K562 (cell line): ENCODE results near the gene DNAJC2. TPM values are rescaled to one million over a fixed set of nuclear protein-coding genes. Genes with fewer than 3 reads are reported as not detected.

Experiments used
- CBX1 ChIP-seq: sonication (generic); IDR thresholded peaks from 2 replicates; pipeline ENCODE4 v1.6.1; 2016; ENCODE audit warnings: antibody characterized with exemption, low read depth, mild to moderate bottlenecking
- FOXK1 ChIP-seq: sonication (generic); formaldehyde crosslinking; IDR thresholded peaks from 2 replicates; pipeline ENCODE4 v1.8.0; 2022; ENCODE audit warnings: missing genetic modification reagents, mild to moderate bottlenecking, borderline replicate concordance
- JUND ChIP-seq, 2 experiments: IDR thresholded peaks; 2 replicates in 1 of 2; 3 replicates in 1 of 2; pipeline ENCODE4 v1.6.1; 2011; ENCODE audit warnings: borderline replicate concordance in 2 of 2, low read depth in 2 of 2, low read length in 2 of 2, improper control_type of control experiment in 1 of 2, missing biosample characterization in 1 of 2, missing genetic modification characterization in 1 of 2, missing genetic modification reagents in 1 of 2
- KLF1 ChIP-seq: fragments of 450-650 bp; IDR thresholded peaks from 2 replicates; pipeline ENCODE4 v1.6.1; 2016; ENCODE audit warnings: missing genetic modification characterization, missing compliant biosample characterization
- RBM39 ChIP-seq: fragments of 200-400 bp; formaldehyde crosslinking; optimal IDR thresholded peaks from 2 replicates; pipeline ENCODE3; 2018; ENCODE audit warnings: low read depth, low read length
- SETDB1 ChIP-seq: IDR thresholded peaks from one replicate; pipeline ENCODE4 v1.6.1; 2012; ENCODE audit warnings: low read length, control low read depth, inconsistent platforms
- SMARCB1 ChIP-seq: IDR thresholded peaks from 2 replicates; pipeline ENCODE4 v1.6.1; 2011; ENCODE audit warnings: improper control_type of control experiment, low read depth; ENCODE audit not compliant: insufficient read length
- SREBF1 ChIP-seq: fragments of 150-350 bp; IDR thresholded peaks from 2 replicates; pipeline ENCODE4 v1.6.1; 2014; ENCODE audit warnings: antibody characterized with exemption, low read depth, low read length, borderline replicate concordance
- TAF7 ChIP-seq: fragments of 450-650 bp; IDR thresholded peaks from 2 replicates; pipeline ENCODE4 v1.6.1; 2016; ENCODE audit warnings: missing genetic modification characterization, missing compliant biosample characterization
- ZFP36 ChIP-seq: fragments of 150-350 bp; IDR thresholded peaks from 2 replicates; pipeline ENCODE4 v1.6.1; 2018; ENCODE audit warnings: low read length, low read depth; ENCODE audit not compliant: partially characterized antibody
- ZNF584 ChIP-seq: fragments of 200-800 bp; sonication (Bioruptor generic); IDR thresholded peaks from 2 replicates; pipeline ENCODE4 v1.6.1; 2016; ENCODE audit warnings: low read depth, mild to moderate bottlenecking, missing genetic modification characterization, missing compliant biosample characterization
- ZNF589 ChIP-seq: fragments of 200-800 bp; sonication (Bioruptor generic); IDR thresholded peaks from 2 replicates; pipeline ENCODE4 v1.6.1; 2016; ENCODE audit warnings: low read depth, missing genetic modification characterization, missing compliant biosample characterization
- ZNF778 ChIP-seq: fragments of 450-650 bp; formaldehyde crosslinking; IDR thresholded peaks from 2 replicates; pipeline ENCODE4 v1.4.0; 2020; ENCODE audit warnings: mild to moderate bottlenecking, moderate library complexity
- ZNF785 ChIP-seq: fragments of 250-450 bp; sonication (Bioruptor Pico); IDR thresholded peaks from 2 replicates; pipeline ENCODE4 v1.4.0; 2020; ENCODE audit warnings: mild to moderate bottlenecking
- polyA plus RNA-seq, 8 experiments: library from polyadenylated mRNA; depleted of rRNA in 4 of 8; stranded (reverse) in 5 of 8; unstranded in 3 of 8; fragments of >200 nt; fragmentation: Nextera tagmentation in 2 of 8; fragmentation: Illumina TruSeq in 1 of 8; extraction: Ambion mirVana in 2 of 8; extraction: Trizol in 1 of 8; gene quantifications; 2 replicates each; pipeline versions ENCODE4 v1.2.1 to v1.2.3, GENCODE V29; 2011 to 2014; ENCODE audit warnings: inconsistent platforms in 1 of 8, missing spikeins in 1 of 8
- total RNA-seq, 7 experiments: library from RNA; depleted of rRNA in 6 of 7; stranded (reverse); fragments of >200 nt in 6 of 7; fragmentation: Illumina TruSeq in 2 of 7; extraction: Trizol in 2 of 7; gene quantifications; 2 replicates each; pipeline versions ENCODE4 v1.2.1 to v1.2.3, GENCODE V29; 2011 to 2021; ENCODE audit warnings: low replicate concordance in 1 of 7
- TF ChIP-seq, protein P1 (sequence below): fragments of 150-350 bp; IDR thresholded peaks from 2 replicates; pipeline ENCODE4 v1.6.1; 2014; ENCODE audit warnings: low read depth, mild to moderate bottlenecking, low read length, borderline replicate concordance
- TF ChIP-seq, protein P2 (sequence below), 2 experiments: IDR thresholded peaks; 2 replicates each; pipeline ENCODE4 v1.6.1; 2011; ENCODE audit warnings: borderline replicate concordance in 1 of 2, control low read depth in 1 of 2, low read depth in 1 of 2, low read length in 1 of 2, mild to moderate bottlenecking in 1 of 2, mixed read lengths in 1 of 2, moderate library complexity in 1 of 2; ENCODE audit not compliant: insufficient read depth in 1 of 2, insufficient read length in 1 of 2, poor library complexity in 1 of 2, severe bottlenecking in 1 of 2; ENCODE audit errors: extremely low read depth in 1 of 2
- TF ChIP-seq, protein P3 (sequence below): sonication (generic); formaldehyde crosslinking; IDR thresholded peaks from 2 replicates; pipeline ENCODE4 v1.5.0; 2020; ENCODE audit warnings: missing genetic modification reagents
- TF ChIP-seq, protein P4 (sequence below): fragments of 250-450 bp; sonication (Bioruptor Pico); IDR thresholded peaks from 2 replicates; pipeline ENCODE4 v1.6.1; 2021; ENCODE audit warnings: mild to moderate bottlenecking
- TF ChIP-seq, protein P5 (sequence below): fragments of 450-650 bp; IDR thresholded peaks from 2 replicates; pipeline ENCODE4 v1.6.1; 2014; ENCODE audit warnings: low read depth, mild to moderate bottlenecking, moderate library complexity, borderline replicate concordance

DNAJC2 gene
- total and polyA plus RNA-seq, 9 of the 15 experiments (the other 6 are each of a cell fraction or from before 2014, with no cell fraction given): 40.2 to 157 (median 92.1) TPM

DNA sequence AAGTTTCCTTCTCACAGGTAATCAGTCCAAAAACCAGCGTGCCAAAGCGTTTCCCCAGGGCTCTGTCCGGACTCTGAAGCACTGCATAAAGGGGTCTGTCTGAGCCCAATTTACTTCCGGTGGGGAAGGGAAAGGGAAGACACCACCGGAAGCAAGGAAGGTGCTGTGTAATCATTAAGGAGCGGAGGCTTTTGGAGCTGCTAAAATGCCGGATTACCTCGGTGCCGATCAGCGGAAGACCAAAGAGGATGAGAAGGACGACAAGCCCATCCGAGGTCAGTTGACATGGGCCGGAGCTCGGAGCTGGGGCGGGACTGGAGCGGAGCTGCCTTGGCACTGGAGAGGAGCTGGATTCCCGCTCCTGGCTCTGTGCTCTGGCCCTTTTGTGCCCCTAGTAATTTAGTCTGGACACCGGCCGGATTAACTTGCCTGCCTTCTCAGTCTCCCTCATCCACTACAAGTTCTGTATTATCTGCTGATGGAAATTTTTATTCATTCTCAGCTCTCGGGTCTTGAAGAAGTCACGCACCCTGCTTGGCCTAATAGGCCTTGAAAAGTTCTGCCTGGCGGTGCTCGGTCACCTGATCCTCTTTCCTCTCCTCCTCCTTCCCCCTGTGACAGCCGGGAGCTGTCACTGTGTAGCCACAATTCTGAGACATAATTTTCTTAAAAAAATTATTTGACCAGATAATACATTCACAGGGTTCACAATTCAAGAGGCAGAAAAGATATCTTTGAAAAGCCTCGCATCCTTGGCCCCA lies 3.1 kb upstream of the DNAJC2 start, which contains the start of gene PSMC2 (continued):
- TF ChIP-seq, protein P1, sequence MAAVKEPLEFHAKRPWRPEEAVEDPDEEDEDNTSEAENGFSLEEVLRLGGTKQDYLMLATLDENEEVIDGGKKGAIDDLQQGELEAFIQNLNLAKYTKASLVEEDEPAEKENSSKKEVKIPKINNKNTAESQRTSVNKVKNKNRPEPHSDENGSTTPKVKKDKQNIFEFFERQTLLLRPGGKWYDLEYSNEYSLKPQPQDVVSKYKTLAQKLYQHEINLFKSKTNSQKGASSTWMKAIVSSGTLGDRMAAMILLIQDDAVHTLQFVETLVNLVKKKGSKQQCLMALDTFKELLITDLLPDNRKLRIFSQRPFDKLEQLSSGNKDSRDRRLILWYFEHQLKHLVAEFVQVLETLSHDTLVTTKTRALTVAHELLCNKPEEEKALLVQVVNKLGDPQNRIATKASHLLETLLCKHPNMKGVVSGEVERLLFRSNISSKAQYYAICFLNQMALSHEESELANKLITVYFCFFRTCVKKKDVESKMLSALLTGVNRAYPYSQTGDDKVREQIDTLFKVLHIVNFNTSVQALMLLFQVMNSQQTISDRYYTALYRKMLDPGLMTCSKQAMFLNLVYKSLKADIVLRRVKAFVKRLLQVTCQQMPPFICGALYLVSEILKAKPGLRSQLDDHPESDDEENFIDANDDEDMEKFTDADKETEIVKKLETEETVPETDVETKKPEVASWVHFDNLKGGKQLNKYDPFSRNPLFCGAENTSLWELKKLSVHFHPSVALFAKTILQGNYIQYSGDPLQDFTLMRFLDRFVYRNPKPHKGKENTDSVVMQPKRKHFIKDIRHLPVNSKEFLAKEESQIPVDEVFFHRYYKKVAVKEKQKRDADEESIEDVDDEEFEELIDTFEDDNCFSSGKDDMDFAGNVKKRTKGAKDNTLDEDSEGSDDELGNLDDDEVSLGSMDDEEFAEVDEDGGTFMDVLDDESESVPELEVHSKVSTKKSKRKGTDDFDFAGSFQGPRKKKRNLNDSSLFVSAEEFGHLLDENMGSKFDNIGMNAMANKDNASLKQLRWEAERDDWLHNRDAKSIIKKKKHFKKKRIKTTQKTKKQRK: no peak
- TF ChIP-seq CBX1: no peak; the same call in 1 of the 2 replicates
- peak; percentile 57; the same call in 1 of the 2 replicates for TF ChIP-seq SREBF1
- TF ChIP-seq, protein P2, sequence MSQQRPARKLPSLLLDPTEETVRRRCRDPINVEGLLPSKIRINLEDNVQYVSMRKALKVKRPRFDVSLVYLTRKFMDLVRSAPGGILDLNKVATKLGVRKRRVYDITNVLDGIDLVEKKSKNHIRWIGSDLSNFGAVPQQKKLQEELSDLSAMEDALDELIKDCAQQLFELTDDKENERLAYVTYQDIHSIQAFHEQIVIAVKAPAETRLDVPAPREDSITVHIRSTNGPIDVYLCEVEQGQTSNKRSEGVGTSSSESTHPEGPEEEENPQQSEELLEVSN (IDR thresholded peaks at IDR 0.05; ENCODE audit: borderline replicate concordance in 1 of 2, extremely low read depth in 1 of 2, insufficient read depth in 1 of 2, insufficient read length in 1 of 2, low read depth in 1 of 2, low read length in 1 of 2, poor library complexity in 1 of 2, severe bottlenecking in 1 of 2): peak in 1 of 2 experiments; percentile 21
- TF ChIP-seq ZNF778: no peak
- TF ChIP-seq, protein P3, sequence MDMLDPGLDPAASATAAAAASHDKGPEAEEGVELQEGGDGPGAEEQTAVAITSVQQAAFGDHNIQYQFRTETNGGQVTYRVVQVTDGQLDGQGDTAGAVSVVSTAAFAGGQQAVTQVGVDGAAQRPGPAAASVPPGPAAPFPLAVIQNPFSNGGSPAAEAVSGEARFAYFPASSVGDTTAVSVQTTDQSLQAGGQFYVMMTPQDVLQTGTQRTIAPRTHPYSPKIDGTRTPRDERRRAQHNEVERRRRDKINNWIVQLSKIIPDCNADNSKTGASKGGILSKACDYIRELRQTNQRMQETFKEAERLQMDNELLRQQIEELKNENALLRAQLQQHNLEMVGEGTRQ (CRISPR knock-in tag): peak; percentile 82
- TF ChIP-seq, protein P4, sequence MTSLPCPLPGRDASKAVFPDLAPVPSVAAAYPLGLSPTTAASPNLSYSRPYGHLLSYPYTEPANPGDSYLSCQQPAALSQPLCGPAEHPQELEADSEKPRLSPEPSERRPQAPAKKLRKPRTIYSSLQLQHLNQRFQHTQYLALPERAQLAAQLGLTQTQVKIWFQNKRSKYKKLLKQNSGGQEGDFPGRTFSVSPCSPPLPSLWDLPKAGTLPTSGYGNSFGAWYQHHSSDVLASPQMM (CRISPR knock-in tag): no peak
- no peak for TF ChIP-seq ZNF785 (CRISPR knock-in tag)
- TF ChIP-seq ZNF589 (CRISPR knock-in tag): no peak
- peak; percentile 70 for TF ChIP-seq TAF7
- TF ChIP-seq SETDB1: no peak
- peak; percentile 32 for TF ChIP-seq ZFP36
- TF ChIP-seq JUND (IDR thresholded peaks at IDR 0.05; ENCODE audit: borderline replicate concordance, low read depth, low read length): peak; percentile 74
- peak; percentile 57; the same call in 1 of the 3 replicates for TF ChIP-seq JUND (tag; IDR thresholded peaks at IDR 0.05; ENCODE audit: borderline replicate concordance, low read depth, low read length)
- TF ChIP-seq, protein P5, sequence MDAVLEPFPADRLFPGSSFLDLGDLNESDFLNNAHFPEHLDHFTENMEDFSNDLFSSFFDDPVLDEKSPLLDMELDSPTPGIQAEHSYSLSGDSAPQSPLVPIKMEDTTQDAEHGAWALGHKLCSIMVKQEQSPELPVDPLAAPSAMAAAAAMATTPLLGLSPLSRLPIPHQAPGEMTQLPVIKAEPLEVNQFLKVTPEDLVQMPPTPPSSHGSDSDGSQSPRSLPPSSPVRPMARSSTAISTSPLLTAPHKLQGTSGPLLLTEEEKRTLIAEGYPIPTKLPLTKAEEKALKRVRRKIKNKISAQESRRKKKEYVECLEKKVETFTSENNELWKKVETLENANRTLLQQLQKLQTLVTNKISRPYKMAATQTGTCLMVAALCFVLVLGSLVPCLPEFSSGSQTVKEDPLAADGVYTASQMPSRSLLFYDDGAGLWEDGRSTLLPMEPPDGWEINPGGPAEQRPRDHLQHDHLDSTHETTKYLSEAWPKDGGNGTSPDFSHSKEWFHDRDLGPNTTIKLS: peak; percentile 84
- no peak for TF ChIP-seq SMARCB1
- no peak for TF ChIP-seq FOXK1 (CRISPR knock-in tag)
- peak; percentile 20; the same call in 1 of the 2 replicates for TF ChIP-seq KLF1 (tag)
- TF ChIP-seq ZNF584: no peak
- TF ChIP-seq RBM39: no peak
